ENCODE measurements around the gene CHD5. TPM values are rescaled to one million over a fixed set of nuclear protein-coding genes. Genes with fewer than 3 reads are reported as not detected.
A peak's percentile ranks its signal among the peaks of the same experiment; 100 is the strongest.

Gene CHD5
- total RNA-seq, 1 donor from 2014 or later, result 0.16 TPM

- peaks cover 43% of the 10 kb centered on the region for H3K27me3 Mint-ChIP-seq (ENCODE audit: low read depth)
- no peak for DNase-seq (ENCODE audit: low read depth, low spot score)
- peak overlapping the region; percentile 41 for H3K4me3 Mint-ChIP-seq
- no peak overlapping the region for H3K27ac Mint-ChIP-seq (ENCODE audit: unreplicated experiment)
- TF ChIP-seq CTCF (conservative IDR thresholded peaks at IDR 0.05), result no peak
- no peaks in the 10 kb centered on the region for H3K9me3 Mint-ChIP-seq
- peaks cover 13% of the 10 kb centered on the region for H3K4me1 Mint-ChIP-seq
- H3K36me3 Mint-ChIP-seq (ENCODE audit: low read depth), result peaks cover 12% of the 10 kb centered on the region
Measured at GRCh38 chr1:6180707-6181311, 688 bp upstream of the CHD5 start.

- no peaks in the 10 kb centered on the region for H3K9me3 Mint-ChIP-seq
- H3K36me3 Mint-ChIP-seq (ENCODE audit: low read depth), result peaks cover 9% of the 10 kb centered on the region
- DNase-seq (ENCODE audit: low read depth, low spot score), result no peak
- TF ChIP-seq CTCF (conservative IDR thresholded peaks at IDR 0.05), result no peak
- no peak overlapping the region for H3K27ac Mint-ChIP-seq (ENCODE audit: unreplicated experiment)
- no peak overlapping the region for H3K4me3 Mint-ChIP-seq
- H3K4me1 Mint-ChIP-seq, result peaks cover 11% of the 10 kb centered on the region
- H3K27me3 Mint-ChIP-seq (ENCODE audit: low read depth), result peaks cover 42% of the 10 kb centered on the region
Measured at GRCh38 chr1:6179564-6180175, 451 bp downstream of the CHD5 start.

- no peak for TF ChIP-seq CTCF (conservative IDR thresholded peaks at IDR 0.05)
- Mint-ChIP-seq H3K36me3 (ENCODE audit: low read depth) (peaks cover 3% of the 10 kb centered on the region), H3K27me3 (ENCODE audit: low read depth) (peaks cover 35% of the 10 kb centered on the region), H3K9me3 (no peaks in the 10 kb centered on the region), H3K4me3 (no peak overlapping the region), H3K27ac (ENCODE audit: unreplicated experiment) (no peak overlapping the region), H3K4me1 (peaks cover 11% of the 10 kb centered on the region)
- DNase-seq (ENCODE audit: low read depth, low spot score), result no peak
Measured at GRCh38 chr1:6178751-6179563, 1.2 kb downstream of the CHD5 start.

- TF ChIP-seq CTCF (conservative IDR thresholded peaks at IDR 0.05), result no peak
Measured at GRCh38 chr1:6177681-6178380, 2.3 kb downstream of the CHD5 start.

GRCh38 chr1:6176779-6177178 is 3.3 kb downstream of the CHD5 start:
- Mint-ChIP-seq H3K36me3 (ENCODE audit: low read depth) (no peaks in the 10 kb centered on the region), H3K4me1 (peaks cover 10% of the 10 kb centered on the region), H3K27me3 (ENCODE audit: low read depth) (peaks cover 13% of the 10 kb centered on the region), H3K9me3 (no peaks in the 10 kb centered on the region), H3K4me3 (no peak overlapping the region), H3K27ac (ENCODE audit: unreplicated experiment) (no peak overlapping the region)
- no peak for DNase-seq (ENCODE audit: low read depth, low spot score)
- no peak for TF ChIP-seq CTCF (conservative IDR thresholded peaks at IDR 0.05)

More at GRCh38 chr1:6177681-6178380, 2.3 kb downstream of the CHD5 start:
- H3K27me3 Mint-ChIP-seq (ENCODE audit: low read depth), result peaks cover 24% of the 10 kb centered on the region
- no peak overlapping the region for H3K27ac Mint-ChIP-seq (ENCODE audit: unreplicated experiment)
- no peak for DNase-seq (ENCODE audit: low read depth, low spot score)
- no peaks in the 10 kb centered on the region for H3K9me3 Mint-ChIP-seq
- H3K4me3 Mint-ChIP-seq, result no peak overlapping the region
- no peaks in the 10 kb centered on the region for H3K36me3 Mint-ChIP-seq (ENCODE audit: low read depth)
- peaks cover 11% of the 10 kb centered on the region for H3K4me1 Mint-ChIP-seq
